WI38 (cell line): ENCODE data around the gene ATP7A.
"Not testable (repeated sequence)": the region's sequence is repeated elsewhere in the genome, so short reads cannot be mapped to it uniquely, and the experiment has no call there.

Experiments used
- H3K4me3 ChIP-seq: 2 replicates; pipeline ENCODE4 v1.5.1; 2011; ENCODE audit warnings: low read depth, mild to moderate bottlenecking, control low read depth, low read length
- TF ChIP-seq, protein P1 (sequence below): IDR thresholded peaks from 2 replicates; pipeline ENCODE4 v1.5.1; 2012; ENCODE audit warnings: low read depth, mild to moderate bottlenecking, control low read depth, low read length

ATP7A gene

DNA sequence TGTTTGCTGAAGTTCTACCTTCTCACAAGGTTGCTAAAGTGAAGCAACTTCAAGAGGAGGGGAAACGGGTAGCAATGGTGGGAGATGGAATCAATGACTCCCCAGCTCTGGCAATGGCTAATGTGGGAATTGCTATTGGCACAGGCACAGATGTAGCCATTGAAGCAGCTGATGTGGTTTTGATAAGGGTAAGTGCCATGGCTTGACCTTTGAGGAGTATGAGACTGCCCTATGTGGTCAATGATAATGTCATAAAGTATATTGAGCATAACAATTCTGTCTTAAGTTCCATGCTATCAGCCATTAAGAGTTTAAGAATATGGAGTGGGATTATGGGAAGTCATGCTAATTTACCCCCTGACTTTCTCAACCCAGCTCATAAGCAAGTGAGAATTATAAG, 132.1 kb downstream of the ATP7A start:
- TF ChIP-seq, protein P1, sequence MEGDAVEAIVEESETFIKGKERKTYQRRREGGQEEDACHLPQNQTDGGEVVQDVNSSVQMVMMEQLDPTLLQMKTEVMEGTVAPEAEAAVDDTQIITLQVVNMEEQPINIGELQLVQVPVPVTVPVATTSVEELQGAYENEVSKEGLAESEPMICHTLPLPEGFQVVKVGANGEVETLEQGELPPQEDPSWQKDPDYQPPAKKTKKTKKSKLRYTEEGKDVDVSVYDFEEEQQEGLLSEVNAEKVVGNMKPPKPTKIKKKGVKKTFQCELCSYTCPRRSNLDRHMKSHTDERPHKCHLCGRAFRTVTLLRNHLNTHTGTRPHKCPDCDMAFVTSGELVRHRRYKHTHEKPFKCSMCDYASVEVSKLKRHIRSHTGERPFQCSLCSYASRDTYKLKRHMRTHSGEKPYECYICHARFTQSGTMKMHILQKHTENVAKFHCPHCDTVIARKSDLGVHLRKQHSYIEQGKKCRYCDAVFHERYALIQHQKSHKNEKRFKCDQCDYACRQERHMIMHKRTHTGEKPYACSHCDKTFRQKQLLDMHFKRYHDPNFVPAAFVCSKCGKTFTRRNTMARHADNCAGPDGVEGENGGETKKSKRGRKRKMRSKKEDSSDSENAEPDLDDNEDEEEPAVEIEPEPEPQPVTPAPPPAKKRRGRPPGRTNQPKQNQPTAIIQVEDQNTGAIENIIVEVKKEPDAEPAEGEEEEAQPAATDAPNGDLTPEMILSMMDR = no peak
- H3K4me3 ChIP-seq = no peak overlapping the region

DNA sequence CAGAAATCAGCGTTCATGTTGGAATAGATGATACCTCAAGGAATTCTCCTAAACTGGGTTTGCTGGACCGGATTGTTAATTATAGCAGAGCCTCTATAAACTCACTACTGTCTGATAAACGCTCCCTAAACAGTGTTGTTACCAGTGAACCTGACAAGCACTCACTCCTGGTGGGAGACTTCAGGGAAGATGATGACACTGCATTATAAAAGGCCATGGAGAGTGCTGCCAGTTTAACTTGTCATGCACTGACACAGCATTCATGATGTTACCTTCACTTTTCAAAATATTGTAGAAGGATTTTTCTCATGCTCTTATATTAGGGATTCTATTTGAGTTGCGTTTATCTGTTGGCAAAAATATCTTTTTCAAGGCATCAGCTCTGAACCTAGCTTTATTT, 135.9 kb downstream of the ATP7A start:
- H3K4me3 ChIP-seq = no peak overlapping the region
- TF ChIP-seq, protein P1 = no peak

DNA sequence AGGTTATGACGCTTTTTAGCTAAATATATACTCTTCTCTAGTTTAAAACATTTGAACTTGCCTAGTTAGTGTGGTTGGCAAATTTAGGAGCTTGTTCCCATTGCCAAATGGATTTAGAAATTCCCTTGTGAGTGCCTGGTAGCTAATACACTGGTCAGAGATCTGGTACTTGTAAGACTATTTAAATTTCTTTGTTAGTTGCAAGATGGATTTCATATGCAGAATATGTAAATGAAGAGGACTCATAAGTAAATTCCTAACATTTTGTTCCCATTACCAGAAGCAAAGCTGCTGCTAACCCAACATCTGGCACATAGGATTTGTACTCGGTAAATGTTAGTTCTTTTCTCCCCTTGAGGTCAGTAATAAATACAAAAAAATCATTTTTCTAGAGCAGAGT, 137.6 kb downstream of the ATP7A start:
- H3K4me3 ChIP-seq = no peak overlapping the region
- TF ChIP-seq, protein P1 = no peak

DNA sequence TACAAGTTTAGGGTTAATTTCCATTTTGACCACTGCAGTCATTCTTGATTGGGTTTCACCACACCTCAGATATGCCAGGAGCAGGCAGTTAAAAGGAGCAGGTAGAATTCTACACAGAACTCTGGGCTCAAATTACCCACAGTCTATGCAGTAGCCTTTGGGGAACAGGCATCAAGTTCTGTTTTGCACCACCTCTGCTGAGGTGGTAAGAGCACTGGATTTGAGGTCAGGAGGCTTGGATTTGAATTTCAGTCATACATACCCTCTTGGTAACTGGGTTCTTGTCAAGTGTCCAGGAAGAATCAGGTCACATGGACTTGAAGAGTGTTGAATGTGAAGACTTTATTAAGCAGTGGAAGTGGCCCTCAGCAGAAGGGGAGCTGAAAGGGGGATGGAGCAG, 153.2 kb downstream of the ATP7A start:
- TF ChIP-seq, protein P1 = no peak
- H3K4me3 ChIP-seq = no peak overlapping the region

DNA sequence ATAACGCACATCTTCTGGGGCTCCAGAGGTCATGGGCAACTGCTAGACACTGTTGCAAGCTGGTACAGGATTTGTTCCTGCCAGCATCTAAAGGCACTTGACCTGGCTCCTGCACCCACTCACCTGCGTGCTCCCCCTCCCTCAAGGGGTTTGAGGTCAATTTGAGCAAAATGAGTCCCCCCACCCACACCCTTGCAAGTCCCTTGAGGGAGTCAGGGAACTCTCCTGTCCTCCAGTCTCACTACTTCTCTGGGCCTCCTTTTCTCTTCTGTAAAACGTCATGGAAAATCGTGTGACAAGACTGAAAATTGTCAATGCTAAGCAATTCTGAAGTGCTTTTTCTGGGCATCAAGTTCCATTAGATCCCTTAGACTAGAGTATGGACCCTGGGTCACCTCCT, 153.7 kb downstream of the ATP7A start:
- TF ChIP-seq, protein P1 = no peak

DNA sequence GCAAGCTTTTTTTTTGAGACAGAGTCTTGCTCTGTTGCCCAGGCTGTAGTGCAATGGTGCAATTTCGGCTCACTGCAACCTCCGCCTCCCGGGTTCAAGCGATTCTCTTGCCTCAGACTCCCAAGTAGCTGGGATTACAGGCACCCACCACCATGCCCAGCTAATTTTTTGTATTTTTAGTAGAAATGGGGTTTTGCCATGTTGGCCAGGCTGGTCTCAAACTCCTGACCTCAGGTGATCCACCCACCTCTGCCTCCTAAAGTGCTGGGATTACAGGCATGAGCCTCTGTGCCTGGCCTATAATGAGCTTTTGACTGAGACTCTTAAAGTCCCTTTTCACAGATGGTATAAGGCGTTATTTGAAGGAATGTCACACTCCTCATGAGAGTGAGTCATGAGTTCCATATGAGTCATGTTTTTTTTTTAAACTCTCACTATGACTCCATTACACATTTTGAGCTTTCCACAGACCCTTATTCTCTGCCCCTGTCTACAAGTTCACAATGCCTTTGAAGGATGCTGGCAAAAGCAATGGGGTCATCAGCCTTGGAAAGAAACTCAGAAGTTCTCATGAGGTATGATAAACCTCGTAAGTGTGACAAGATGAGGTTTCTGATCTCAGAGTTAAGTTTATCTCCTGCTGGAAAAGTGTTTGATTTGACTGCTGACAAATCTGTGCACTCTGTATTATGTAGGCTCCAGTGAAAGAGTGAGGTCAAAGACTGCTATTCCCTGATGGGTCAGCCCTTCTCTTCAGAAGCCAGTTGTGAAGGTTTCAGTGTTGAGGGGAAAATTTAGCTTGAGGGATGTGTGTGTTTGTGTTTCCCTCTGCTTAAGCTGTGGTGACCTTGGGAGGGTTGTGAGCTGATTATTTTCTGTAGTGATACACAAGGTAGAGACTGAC, 154.5 kb downstream of the ATP7A start:
- not testable (repeated sequence) for H3K4me3 ChIP-seq

More for the DNA sequence above, 153.7 kb downstream of the ATP7A start:
- no peak overlapping the region for H3K4me3 ChIP-seq

DNA sequence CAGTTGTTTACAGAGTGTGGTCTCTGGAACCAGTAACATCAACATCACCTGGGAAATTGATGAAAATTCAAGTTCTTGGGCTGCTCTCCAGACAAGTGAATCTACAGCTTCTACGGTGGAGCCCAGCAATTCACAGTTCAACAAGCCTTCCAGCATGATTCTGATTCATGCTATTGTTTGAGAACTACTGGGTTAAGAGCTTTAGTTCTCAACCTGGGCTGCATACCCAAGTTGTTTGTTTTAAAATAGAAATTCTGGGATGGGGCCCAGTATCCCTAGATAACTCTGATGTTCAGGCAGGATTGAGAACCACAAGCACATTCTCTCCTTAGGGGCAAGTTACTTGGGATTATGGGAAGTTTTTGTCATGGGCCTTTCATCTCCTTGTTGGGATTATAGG, 155.6 kb downstream of the ATP7A start:
- TF ChIP-seq, protein P1 = no peak

More for the DNA sequence above, 155.6 kb downstream of the ATP7A start:
- H3K4me3 ChIP-seq = no peak overlapping the region
